Activated CD4-positive, CD25-positive, alpha-beta regulatory T cell treated with anti-CD3 and anti-CD28 coated beads, Interleukin-2, amount 50 U/mL, for 16 hours (primary cell): ENCODE results near the gene DOC2B.
"Not testable (repeated sequence)": the region's sequence is repeated elsewhere in the genome, so short reads cannot be mapped to it uniquely, and the experiment has no call there.

ENCODE experiments used
- DNase-seq: peaks from one replicate; pipeline ENCODE4 v3.0.0-alpha.2; 2020; ENCODE audit warnings: low read depth, low spot score

Gene DOC2B

GRCh38 chr17:192666-193425, 11.4 kb upstream of the DOC2B start:
- no peak for DNase-seq

GRCh38 chr17:189444-189843, 8.0 kb upstream of the DOC2B start:
- DNase-seq: no peak

- DNase-seq: no peak
Observed at GRCh38 chr17:187130-187529, 5.7 kb upstream of the DOC2B start.

- DNase-seq: no peak
Observed at GRCh38 chr17:185445-186138, 4.1 kb upstream of the DOC2B start.

- DNase-seq: no peak
Observed at GRCh38 chr17:183021-183420, 1.6 kb upstream of the DOC2B start.

GRCh38 chr17:182050-182751, 751 bp upstream of the DOC2B start:
- DNase-seq: no peak

GRCh38 chr17:180381-181244, 837 bp downstream of the DOC2B start:
- no peak for DNase-seq

- DNase-seq: no peak
Observed at GRCh38 chr17:179781-180380, 1.6 kb downstream of the DOC2B start.

- DNase-seq: no peak
Observed at GRCh38 chr17:179066-179432, 2.4 kb downstream of the DOC2B start.

- DNase-seq: no peak
Observed at GRCh38 chr17:178292-179065, 3.0 kb downstream of the DOC2B start.

GRCh38 chr17:177762-178161, 3.7 kb downstream of the DOC2B start:
- DNase-seq: no peak

- DNase-seq: no peak
Observed at GRCh38 chr17:177155-177554, 4.3 kb downstream of the DOC2B start.

- no peak for DNase-seq
Observed at GRCh38 chr17:173166-173911, 8.1 kb downstream of the DOC2B start.

GRCh38 chr17:172401-172800, 9.0 kb downstream of the DOC2B start:
- no peak for DNase-seq

- no peak for DNase-seq
Observed at GRCh38 chr17:171871-172270, 9.6 kb downstream of the DOC2B start.

- no peak for DNase-seq
Observed at GRCh38 chr17:170130-170670, 11.2 kb downstream of the DOC2B start.

- DNase-seq: not testable (repeated sequence)
Observed at GRCh38 chr17:168614-169013, 12.8 kb downstream of the DOC2B start.

GRCh38 chr17:165939-166338, 15.5 kb downstream of the DOC2B start:
- no peak for DNase-seq
